ENCODE data around the gene KLHL28.
"Not testable (repeated sequence)": the region's sequence is repeated elsewhere in the genome, so short reads cannot be mapped to it uniquely, and the experiment has no call there.

The KLHL28 gene

GRCh38 chr14:44895716-44896115 is 66.0 kb downstream of the KLHL28 start:
- no peak for DNase-seq

GRCh38 chr14:44893535-44893934 is 68.2 kb downstream of the KLHL28 start:
- no peak for DNase-seq

- not testable (repeated sequence) for DNase-seq
Measured at GRCh38 chr14:44891726-44892372, 69.9 kb downstream of the KLHL28 start.

GRCh38 chr14:44889595-44890471 is 71.9 kb downstream of the KLHL28 start:
- peak; percentile 41 for DNase-seq

- DNase-seq, result no peak
Measured at GRCh38 chr14:44887596-44887955, 74.2 kb downstream of the KLHL28 start.

- no peak for DNase-seq
Measured at GRCh38 chr14:44886860-44887595, 74.7 kb downstream of the KLHL28 start.

DNA sequence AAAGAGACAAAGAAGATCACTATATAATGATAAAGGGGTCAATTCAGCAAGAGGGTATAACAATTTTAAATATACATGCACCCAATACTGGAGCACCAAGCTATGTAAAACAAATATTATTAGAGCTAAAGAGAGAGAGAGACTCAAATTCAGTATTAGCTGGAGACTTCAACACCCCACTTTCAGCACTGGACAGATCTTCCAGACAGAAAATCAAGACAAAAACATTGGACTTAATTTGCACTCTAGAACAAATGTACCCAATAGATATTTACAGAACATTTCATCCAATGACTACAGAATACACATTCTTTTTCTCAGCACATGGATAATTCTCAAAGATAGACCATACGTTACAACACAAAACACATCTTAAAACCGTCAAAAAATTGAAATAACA is 81.0 kb downstream of the KLHL28 start:
- DNase-seq, result no peak
